OCI-LY7 (cell line): Measurements from ENCODE around the gene BRD2. TPM values are rescaled to one million over a fixed set of nuclear protein-coding genes. Genes with fewer than 3 reads are reported as not detected.

Source experiments
- BruUV-seq: library from RNA; stranded (reverse); fragments of 400-500 nt; replicated peaks from 2 replicates; lab custom pipeline; 2021; lab: Mats Ljungman, UMichigan
- CTCF ChIA-PET: fragments of 300-600 bp; sonication (Branson Sonifier 250); formaldehyde crosslinking; loops from one replicate; lab custom pipeline; 2022; ENCODE audit warnings: antibody characterized with exemption; ENCODE audit not compliant: unreplicated experiment; lab: Charles Lee
- POLR2A ChIA-PET: fragments of 300-600 bp; sonication (Branson Sonifier 250); formaldehyde crosslinking; loops from one replicate; lab custom pipeline; 2022; ENCODE audit warnings: antibody characterized with exemption; lab: Charles Lee
- DNase-seq: peaks from one replicate; pipeline ENCODE4 v3.0.0-alpha.2; 2015; ENCODE audit warnings: low spot score
- H2AFZ ChIP-seq: fragments of 200-600 bp; sonication (generic), shearing (Covaris generic); 2 replicates; pipeline ENCODE4 v1.6.1; 2014; ENCODE audit warnings: mild to moderate bottlenecking, antibody characterized with exemption, low read length, moderate library complexity
- H3K27ac ChIP-seq: fragments of 200-600 bp; sonication (generic); 2 replicates; pipeline ENCODE4 v1.5.1; 2014; ENCODE audit warnings: mixed run types, low read depth, mild to moderate bottlenecking, moderate library complexity, low read length, inconsistent platforms; ENCODE audit not compliant: poor library complexity, severe bottlenecking
- H3K36me3 ChIP-seq: fragments of 200-600 bp; sonication (generic); 2 replicates; pipeline ENCODE4 v1.6.1; 2014; ENCODE audit warnings: mild to moderate bottlenecking, antibody characterized with exemption, low read length, moderate library complexity, mixed read lengths; ENCODE audit not compliant: insufficient read depth
- H3K4me1 ChIP-seq: fragments of 200-600 bp; sonication (generic); 2 replicates; pipeline ENCODE4 v1.5.1; 2014; ENCODE audit warnings: mild to moderate bottlenecking, low read length; ENCODE audit not compliant: insufficient read depth, poor library complexity, severe bottlenecking
- H3K4me2 ChIP-seq: fragments of 200-600 bp; sonication (generic); 2 replicates; pipeline ENCODE4 v1.6.1; 2014; ENCODE audit warnings: mild to moderate bottlenecking, low read length
- H3K4me3 ChIP-seq: fragments of 200-600 bp; sonication (generic); 2 replicates; pipeline ENCODE4 v1.5.1; 2014; ENCODE audit warnings: mild to moderate bottlenecking, low read depth, low read length; ENCODE audit not compliant: poor library complexity, severe bottlenecking
- H3K79me2 ChIP-seq: fragments of 200-600 bp; sonication (generic); 2 replicates; pipeline ENCODE4 v1.6.1; 2016; ENCODE audit warnings: low read depth, mild to moderate bottlenecking, low read length, moderate library complexity, mixed read lengths; ENCODE audit not compliant: insufficient read depth
- H3K9me2 ChIP-seq: fragments of 200-600 bp; sonication (generic); 2 replicates; pipeline ENCODE4 v1.6.1; 2016; ENCODE audit warnings: mild to moderate bottlenecking, low read length, mixed read lengths; ENCODE audit not compliant: insufficient read depth
- H3K9me3 ChIP-seq: fragments of 200-600 bp; sonication (generic); 2 replicates; pipeline ENCODE4 v1.6.1; 2014; ENCODE audit warnings: mild to moderate bottlenecking, mixed run types, low read length, mixed read lengths
- H4K20me1 ChIP-seq: fragments of 200-600 bp; sonication (generic); 2 replicates; pipeline ENCODE4 v1.6.1; 2014; ENCODE audit warnings: mild to moderate bottlenecking, antibody characterized with exemption, low read length, moderate library complexity, mixed read lengths; ENCODE audit not compliant: insufficient read depth
- EZH2phosphoT487 ChIP-seq: fragments of 200-600 bp; sonication (generic); IDR thresholded peaks from 2 replicates; pipeline ENCODE4 v1.6.1; 2018; ENCODE audit warnings: low read depth, borderline replicate concordance, mild to moderate bottlenecking, mixed run types, antibody characterized with exemption, low read length, moderate library complexity, mixed read lengths
- intact Hi-C: fragments of 100-400 bp; cut with micrococcal nuclease; formaldehyde crosslinking; loops from one replicate; pipeline ENCODE4 v1.10.0; 2022; ENCODE audit not compliant: unreplicated experiment
- total RNA-seq, 2 experiments: library from RNA; depleted of rRNA in 1 of 2; stranded (reverse); fragments of >200 nt in 1 of 2; shearing (Covaris generic) in 1 of 2; gene quantifications; 2 replicates each; pipeline ENCODE4 v1.2.3, GENCODE V29; 2014 to 2022
- TF ChIP-seq, protein P1 (sequence below): fragments of 200-600 bp; sonication (generic); conservative IDR thresholded peaks from 2 replicates; pipeline ENCODE4 v1.5.1; 2014; ENCODE audit warnings: mild to moderate bottlenecking, antibody characterized with exemption, low read length, moderate library complexity, mixed read lengths

The BRD2 gene
- total RNA-seq, 2 experiments from 2014 or later, result 236 to 326 TPM

DNA sequence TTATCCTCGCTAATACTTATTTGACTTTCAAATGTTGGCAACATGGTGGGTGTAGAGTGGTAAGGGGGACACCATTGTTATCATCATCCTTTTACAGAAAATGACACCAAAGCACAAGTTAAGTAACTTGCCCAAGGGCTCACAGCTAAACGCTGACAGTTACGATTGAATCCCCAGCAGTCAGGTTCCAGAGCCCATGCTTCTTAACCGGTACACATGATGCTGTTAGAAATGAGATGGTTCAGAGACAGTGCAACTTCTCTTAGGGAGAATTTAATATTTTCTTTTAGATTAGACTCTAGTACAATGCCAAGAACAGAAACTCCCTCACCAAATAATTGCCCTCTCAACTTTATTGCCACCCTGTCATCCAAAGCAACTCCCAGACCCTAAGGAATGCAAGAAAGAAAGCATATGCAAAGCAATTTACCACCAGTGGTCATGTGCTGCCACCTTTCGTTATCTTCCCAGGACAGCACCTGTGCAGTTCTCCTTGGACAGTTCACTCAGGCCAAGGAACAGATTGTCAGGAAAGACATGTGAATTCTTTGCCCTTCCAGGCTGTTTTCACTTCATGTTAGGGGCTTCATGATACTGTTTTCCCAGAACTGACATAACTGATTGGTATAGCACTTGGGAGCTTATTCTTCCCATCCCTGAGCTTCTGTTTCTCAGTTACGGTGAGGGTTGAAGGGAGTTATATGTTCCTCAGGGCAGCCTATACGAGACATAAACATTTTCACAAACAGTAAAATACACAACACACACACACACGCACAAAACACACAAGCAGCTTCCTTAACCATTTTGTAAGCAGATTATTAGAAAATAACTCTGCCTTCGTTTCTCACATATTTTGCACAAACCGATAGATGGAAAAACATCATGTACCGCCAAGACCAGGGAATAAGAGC is 20.6 kb upstream of the BRD2 start:
- peaks cover 84% of the 10 kb centered on the region for H3K4me1 ChIP-seq
- H3K9me2 ChIP-seq, result no peaks in the 10 kb centered on the region
- peaks cover 11% of the 10 kb centered on the region; the same call in 1 of the 2 replicates for H3K9me3 ChIP-seq
- peak overlapping the region; percentile 75 for H3K4me3 ChIP-seq
- H3K36me3 ChIP-seq, result peaks cover 46% of the 10 kb centered on the region
- DNase-seq, result peak; percentile 73
- POLR2A ChIA-PET, result interaction anchor here (0.5 to 2.3 kb wide), 10 partner anchors 8 to 88 kb away, joined by 3 to 14 read pairs (median 4); partner anchors contain the start of gene BRD2
- intact Hi-C loops, result loop anchor here (1.0 to 2.0 kb wide), 4 partner anchors 15 to 109 kb away; partner anchors contain the start of gene TAP2
- peak overlapping the region; percentile 95 for H3K4me2 ChIP-seq
- H3K79me2 ChIP-seq, result peaks cover 74% of the 10 kb centered on the region
- no peak for TF ChIP-seq EZH2phosphoT487
- TF ChIP-seq, protein P1, sequence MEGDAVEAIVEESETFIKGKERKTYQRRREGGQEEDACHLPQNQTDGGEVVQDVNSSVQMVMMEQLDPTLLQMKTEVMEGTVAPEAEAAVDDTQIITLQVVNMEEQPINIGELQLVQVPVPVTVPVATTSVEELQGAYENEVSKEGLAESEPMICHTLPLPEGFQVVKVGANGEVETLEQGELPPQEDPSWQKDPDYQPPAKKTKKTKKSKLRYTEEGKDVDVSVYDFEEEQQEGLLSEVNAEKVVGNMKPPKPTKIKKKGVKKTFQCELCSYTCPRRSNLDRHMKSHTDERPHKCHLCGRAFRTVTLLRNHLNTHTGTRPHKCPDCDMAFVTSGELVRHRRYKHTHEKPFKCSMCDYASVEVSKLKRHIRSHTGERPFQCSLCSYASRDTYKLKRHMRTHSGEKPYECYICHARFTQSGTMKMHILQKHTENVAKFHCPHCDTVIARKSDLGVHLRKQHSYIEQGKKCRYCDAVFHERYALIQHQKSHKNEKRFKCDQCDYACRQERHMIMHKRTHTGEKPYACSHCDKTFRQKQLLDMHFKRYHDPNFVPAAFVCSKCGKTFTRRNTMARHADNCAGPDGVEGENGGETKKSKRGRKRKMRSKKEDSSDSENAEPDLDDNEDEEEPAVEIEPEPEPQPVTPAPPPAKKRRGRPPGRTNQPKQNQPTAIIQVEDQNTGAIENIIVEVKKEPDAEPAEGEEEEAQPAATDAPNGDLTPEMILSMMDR, result peak; percentile 97
- H4K20me1 ChIP-seq, result no peaks in the 10 kb centered on the region
- BruUV-seq, result no TSS peak
- CTCF ChIA-PET, result interaction anchor here (0.8 to 1.9 kb wide), 6 partner anchors 14 to 103 kb away, joined by 3 to 8 read pairs (median 4); no protein-coding TSS in a partner anchor
- H3K27ac ChIP-seq, result peak overlapping the region; percentile 99
- H2AFZ ChIP-seq, result no peak overlapping the region; the same call in 1 of the 2 replicates

DNA sequence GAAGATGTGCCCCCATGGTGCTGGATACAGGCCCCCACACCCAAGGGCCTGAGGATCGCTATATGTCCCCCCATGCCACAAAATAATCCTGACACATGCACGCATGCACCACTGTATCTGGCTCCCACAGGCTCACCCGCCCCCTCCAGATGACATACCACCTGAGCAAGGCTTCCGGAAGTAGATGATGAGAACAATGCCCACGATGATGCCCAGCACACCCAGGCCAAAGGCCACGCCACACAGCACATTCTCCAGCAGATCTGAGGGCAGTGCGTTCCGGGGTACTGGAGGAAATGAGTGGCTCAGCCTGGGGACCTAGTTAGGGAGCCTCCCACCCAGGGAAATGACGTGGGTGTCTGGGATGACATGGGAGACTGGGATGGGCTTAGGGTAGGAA is 19.3 kb upstream of the BRD2 start:
- intact Hi-C loops, result loop anchor here (2.0 kb wide), 1 partner anchor 110 kb away; the partner anchor contains the start of gene TAP2
- POLR2A ChIA-PET, result interaction anchor here (2.3 kb wide), 1 partner anchor 55 kb away, joined by 9 read pairs; no protein-coding TSS in a partner anchor
- no peak for TF ChIP-seq EZH2phosphoT487
- TF ChIP-seq, protein P1, result no peak
- Histone ChIP-seq H4K20me1 (no peaks in the 10 kb centered on the region), H3K27ac (peak overlapping the region; percentile 99), H2AFZ (no peak overlapping the region), H3K4me3 (peak overlapping the region; percentile 75), H3K79me2 (peaks cover 67% of the 10 kb centered on the region), H3K9me3 (peaks cover 11% of the 10 kb centered on the region; the same call in 1 of the 2 replicates), H3K4me1 (peaks cover 81% of the 10 kb centered on the region), H3K36me3 (peaks cover 46% of the 10 kb centered on the region), H3K9me2 (no peaks in the 10 kb centered on the region), H3K4me2 (peak overlapping the region; percentile 95)
- CTCF ChIA-PET, result no interaction called here
- no peak for DNase-seq
- BruUV-seq, result no TSS peak
